Glutamatergic neuron (in vitro differentiated cells): ENCODE data around the gene NMBR. TPM values are rescaled to one million over a fixed set of nuclear protein-coding genes. Genes with fewer than 3 reads are reported as not detected.

ENCODE experiments used
- DNase-seq: peaks from one replicate; pipeline ENCODE4 v3.0.0; 2022
- H3K27ac Mint-ChIP-seq: one replicate; pipeline ENCODE4 v1.8.0; 2020; ENCODE audit warnings: mild to moderate bottlenecking, mixed read lengths, inconsistent platforms; ENCODE audit not compliant: unreplicated experiment
- H3K27me3 Mint-ChIP-seq: one replicate; pipeline ENCODE4 v1.8.0; 2020; ENCODE audit warnings: mild to moderate bottlenecking, moderate library complexity, mixed read lengths, inconsistent platforms; ENCODE audit not compliant: unreplicated experiment
- H3K36me3 Mint-ChIP-seq: one replicate; pipeline ENCODE4 v1.8.0; 2020; ENCODE audit warnings: mild to moderate bottlenecking, mixed read lengths, inconsistent platforms; ENCODE audit not compliant: unreplicated experiment
- H3K4me1 Mint-ChIP-seq: one replicate; pipeline ENCODE4 v1.8.0; 2020; ENCODE audit warnings: mild to moderate bottlenecking, low read depth, mixed read lengths, inconsistent platforms; ENCODE audit not compliant: unreplicated experiment
- H3K4me3 Mint-ChIP-seq: one replicate; pipeline ENCODE4 v1.8.0; 2020; ENCODE audit warnings: mild to moderate bottlenecking, mixed read lengths, inconsistent platforms; ENCODE audit not compliant: unreplicated experiment
- H3K9me3 Mint-ChIP-seq: one replicate; pipeline ENCODE4 v1.8.0; 2020; ENCODE audit warnings: mild to moderate bottlenecking, moderate library complexity, mixed read lengths, inconsistent platforms; ENCODE audit not compliant: unreplicated experiment
- CTCF ChIP-seq: fragments of 200-600 bp; sonication (generic); IDR thresholded peaks from one replicate; pipeline ENCODE4 v1.5.0; 2021; ENCODE audit not compliant: partially characterized antibody, unreplicated experiment
- total RNA-seq: library from RNA; stranded (reverse); fragmentation: NEBNext Ultra II Directional; extraction: Animal tissue kit (Norgen Biotek cat#: 25700); gene quantifications from one replicate; pipeline ENCODE4 v1.2.1, GENCODE V29; 2021; ENCODE audit not compliant: unreplicated experiment

Gene NMBR
- total RNA-seq, 1 donor from 2014 or later, result not detected

GRCh38 chr6:142130814-142131213 is 16.1 kb downstream of the NMBR start:
- H3K36me3 Mint-ChIP-seq, result no peaks in the 10 kb centered on the region
- H3K4me3 Mint-ChIP-seq, result no peak overlapping the region

GRCh38 chr6:142121342-142121741 is 25.6 kb downstream of the NMBR start:
- Mint-ChIP-seq H3K27ac (no peak overlapping the region), H3K4me3 (no peak overlapping the region), H3K9me3 (no peaks in the 10 kb centered on the region), H3K4me1 (no peaks in the 10 kb centered on the region), H3K27me3 (no peaks in the 10 kb centered on the region), H3K36me3 (no peaks in the 10 kb centered on the region)
- no peak for DNase-seq
- no peak for TF ChIP-seq CTCF

More at GRCh38 chr6:142130814-142131213, 16.1 kb downstream of the NMBR start:
- Mint-ChIP-seq H3K27me3 (no peaks in the 10 kb centered on the region), H3K4me1 (peaks cover 1% of the 10 kb centered on the region), H3K27ac (no peak overlapping the region), H3K9me3 (no peaks in the 10 kb centered on the region)
- no peak for DNase-seq
- TF ChIP-seq CTCF, result no peak

GRCh38 chr6:142118925-142119324 is 28.0 kb downstream of the NMBR start:
- no peaks in the 10 kb centered on the region for H3K4me1 Mint-ChIP-seq

GRCh38 chr6:142118328-142118727 is 28.6 kb downstream of the NMBR start:
- Mint-ChIP-seq H3K27me3 (no peaks in the 10 kb centered on the region), H3K4me1 (no peaks in the 10 kb centered on the region)

More at GRCh38 chr6:142118925-142119324, 28.0 kb downstream of the NMBR start:
- no peak for TF ChIP-seq CTCF
- no peak for DNase-seq
- Mint-ChIP-seq H3K9me3 (no peaks in the 10 kb centered on the region), H3K27ac (no peak overlapping the region), H3K36me3 (no peaks in the 10 kb centered on the region), H3K4me3 (no peak overlapping the region), H3K27me3 (no peaks in the 10 kb centered on the region)

GRCh38 chr6:142117366-142117765 is 29.6 kb downstream of the NMBR start:
- Mint-ChIP-seq H3K4me1 (no peaks in the 10 kb centered on the region), H3K27me3 (no peaks in the 10 kb centered on the region)

More at GRCh38 chr6:142118328-142118727, 28.6 kb downstream of the NMBR start:
- no peak for TF ChIP-seq CTCF
- Mint-ChIP-seq H3K9me3 (no peaks in the 10 kb centered on the region), H3K4me3 (no peak overlapping the region), H3K27ac (no peak overlapping the region), H3K36me3 (no peaks in the 10 kb centered on the region)
- DNase-seq, result no peak

More at GRCh38 chr6:142117366-142117765, 29.6 kb downstream of the NMBR start:
- DNase-seq, result no peak
- H3K36me3 Mint-ChIP-seq, result no peaks in the 10 kb centered on the region
- no peak overlapping the region for H3K4me3 Mint-ChIP-seq
- TF ChIP-seq CTCF, result no peak
- H3K9me3 Mint-ChIP-seq, result no peaks in the 10 kb centered on the region
- no peak overlapping the region for H3K27ac Mint-ChIP-seq
